Activated CD4-positive, alpha-beta T cell treated with anti-CD3 and anti-CD28 coated beads, Interleukin-2, amount 50 U/mL, for 16 hours (primary cell): ENCODE data around the gene GDPD5.

Experiments used
- DNase-seq: peaks from one replicate; pipeline ENCODE4 v3.0.0-alpha.2; 2020

GDPD5 gene

DNA sequence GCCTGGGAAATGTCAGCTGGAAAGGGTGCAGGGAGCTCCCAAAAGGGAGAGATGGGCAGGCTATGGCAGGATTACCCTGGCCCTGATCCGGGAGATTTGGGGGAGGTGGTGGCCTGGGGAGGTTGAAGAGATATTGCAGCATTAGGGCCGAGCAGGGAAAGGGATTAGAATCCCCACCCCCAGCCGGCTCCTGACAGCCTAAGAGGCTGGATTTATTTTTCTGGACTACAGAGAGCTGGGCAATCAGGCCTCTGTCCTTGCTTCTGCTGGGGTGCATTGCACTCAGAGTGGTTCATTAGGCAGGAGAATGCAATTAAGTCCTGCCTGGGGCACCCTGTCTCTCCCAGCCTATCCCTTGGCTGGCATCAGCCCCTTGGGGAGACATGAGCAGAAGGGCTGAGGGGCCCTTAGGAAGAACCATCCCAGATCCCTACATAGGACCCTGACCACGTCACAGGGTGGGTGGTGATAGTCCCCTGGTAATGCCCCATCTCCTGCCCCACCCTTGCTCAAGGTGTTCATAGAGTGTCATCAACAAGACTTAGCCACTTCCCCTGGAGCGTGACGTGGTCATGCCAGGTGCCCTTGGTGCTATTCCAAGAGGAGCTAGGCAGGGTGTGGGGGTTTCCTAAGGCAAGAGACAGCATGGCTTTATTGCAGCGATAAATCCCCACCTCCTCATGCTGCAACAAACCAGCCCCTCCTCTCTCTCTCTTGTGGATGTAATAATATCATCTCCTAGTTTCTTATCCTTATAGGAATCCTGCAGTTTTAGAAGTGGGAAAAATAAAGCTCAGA, 54.4 kb downstream of the GDPD5 start:
- DNase-seq = no peak

DNA sequence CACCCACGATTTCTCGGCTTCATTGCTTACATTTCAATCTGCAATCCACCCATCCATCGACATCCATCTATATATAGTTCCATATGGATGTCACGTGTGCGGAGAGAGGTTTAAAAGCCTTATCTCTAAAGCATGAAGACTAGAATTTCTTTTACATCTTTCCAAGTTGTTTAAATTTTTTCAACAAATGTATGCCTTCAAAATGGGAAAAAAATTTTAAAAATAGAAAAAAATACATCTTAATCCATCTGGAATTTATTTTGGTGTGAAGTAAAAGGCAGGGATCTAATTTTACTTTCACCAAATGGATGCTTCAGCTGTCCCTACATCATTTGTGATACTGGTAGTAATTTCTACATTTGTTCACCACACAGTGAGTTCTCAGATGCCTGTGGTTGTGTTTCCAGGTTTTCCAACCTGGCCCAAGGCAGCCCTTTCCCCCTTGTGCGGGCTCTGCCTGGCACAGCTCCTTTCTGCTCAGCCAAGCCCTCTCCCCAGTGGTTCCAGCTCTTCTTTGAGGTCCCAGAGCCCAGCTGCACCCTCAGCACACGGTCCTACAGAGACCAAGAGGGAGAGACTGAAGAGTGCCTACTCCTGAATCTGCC, 55.2 kb downstream of the GDPD5 start:
- DNase-seq = no peak

DNA sequence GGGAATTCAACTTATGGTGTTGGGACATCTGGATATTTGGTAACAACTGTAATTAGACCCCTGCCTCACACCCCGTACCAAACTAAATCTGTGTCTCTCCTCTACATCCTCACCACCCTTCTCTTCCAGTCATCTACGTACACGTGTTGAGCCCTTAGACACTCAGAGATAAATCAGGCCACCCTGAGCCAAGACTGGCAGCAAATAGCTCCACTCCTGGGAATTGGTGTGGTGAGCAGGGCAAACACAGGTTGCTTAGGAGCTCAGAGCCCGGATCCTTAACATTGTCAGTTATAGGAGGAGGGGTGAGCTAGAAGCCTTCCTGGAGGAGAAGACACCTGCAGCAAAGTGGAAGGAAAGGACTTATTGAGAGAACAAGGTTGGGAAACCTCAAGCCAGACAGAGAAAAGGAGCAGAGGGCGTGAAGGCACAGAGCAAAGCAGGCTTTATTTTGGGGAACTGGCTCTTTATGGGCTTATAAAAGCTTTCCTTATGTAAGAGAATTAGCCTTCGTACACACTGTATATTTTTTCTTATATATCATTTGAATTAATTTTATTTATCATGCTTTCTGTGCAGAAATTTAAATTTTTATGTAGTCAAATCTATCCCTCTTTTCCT, 55.8 kb downstream of the GDPD5 start:
- no peak for DNase-seq

DNA sequence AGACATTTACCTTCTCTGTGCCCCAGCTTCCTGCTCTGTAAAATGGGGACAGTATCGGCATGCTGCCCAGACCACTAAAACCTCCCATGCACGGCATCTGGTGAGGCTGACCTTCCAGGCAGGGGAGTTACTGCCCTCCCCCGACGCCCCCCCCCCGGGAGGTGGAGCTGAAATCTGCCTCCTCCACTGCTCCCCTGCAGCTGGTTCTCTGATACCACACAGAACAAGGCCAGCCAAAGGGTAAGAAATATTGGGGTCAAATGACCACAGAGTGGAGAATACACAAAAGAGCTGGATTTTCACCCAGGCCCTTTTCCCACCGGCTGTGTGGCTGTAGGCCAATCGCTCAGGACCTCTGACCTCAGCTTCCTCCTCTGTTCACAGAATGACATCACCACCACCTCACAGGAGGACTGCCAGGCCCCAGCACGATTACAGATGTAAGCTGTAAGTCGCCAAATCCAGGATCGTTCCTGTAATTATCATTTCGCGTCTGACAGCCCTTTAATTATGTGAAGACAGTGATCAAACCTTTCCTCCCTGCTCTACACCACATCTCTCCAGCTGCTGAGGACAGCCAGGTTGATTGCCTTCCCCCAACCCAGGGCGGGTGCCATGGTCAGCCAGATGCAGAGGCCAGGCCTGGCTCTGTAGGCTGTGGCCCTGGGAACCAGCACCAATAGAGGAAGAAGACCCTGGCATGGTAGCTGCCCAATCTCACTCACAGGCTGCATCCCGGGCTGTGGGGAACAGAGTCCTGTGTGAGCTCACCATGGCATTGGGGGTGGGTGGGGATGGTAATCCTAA, 57.0 kb downstream of the GDPD5 start:
- no peak for DNase-seq

DNA sequence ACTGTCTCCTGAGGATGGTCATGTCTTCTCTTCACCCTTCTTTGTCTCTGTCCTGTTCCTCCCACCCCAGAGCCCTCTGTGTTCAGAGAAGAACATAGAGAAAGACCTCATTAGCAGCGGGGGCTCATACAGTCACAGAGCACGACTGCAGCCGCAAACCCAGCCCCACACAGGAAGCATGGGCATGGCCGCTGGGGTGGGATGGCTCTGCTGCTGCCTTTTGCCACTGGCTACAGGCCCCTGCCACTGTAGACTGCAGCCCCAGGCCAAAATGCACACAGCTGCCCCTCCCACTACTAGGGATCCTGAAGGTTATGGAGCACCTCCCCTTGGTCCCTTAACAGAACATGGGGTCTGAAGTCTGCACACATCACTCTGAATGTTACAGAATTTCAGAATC, 57.9 kb downstream of the GDPD5 start:
- no peak for DNase-seq

DNA sequence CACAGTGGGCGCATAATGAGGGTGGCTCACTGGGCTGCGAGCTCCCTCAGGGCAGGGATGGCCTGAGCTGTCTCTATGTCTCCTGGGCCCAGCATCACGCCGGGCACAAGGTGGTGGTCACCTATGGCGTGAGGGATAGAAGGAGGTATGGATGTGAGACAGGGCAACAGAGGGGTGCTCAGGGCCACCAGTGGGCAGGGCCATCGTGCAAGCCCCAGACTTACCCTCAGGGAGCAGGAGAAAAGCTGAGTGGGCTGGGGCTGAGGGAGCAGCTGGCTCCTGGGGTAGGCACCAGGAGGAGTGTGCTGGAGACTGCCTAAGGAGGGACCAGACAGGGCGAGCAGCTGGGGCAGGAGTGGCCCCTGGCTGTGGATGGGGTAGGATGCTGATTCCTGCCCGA, 58.4 kb downstream of the GDPD5 start:
- DNase-seq = no peak

DNA sequence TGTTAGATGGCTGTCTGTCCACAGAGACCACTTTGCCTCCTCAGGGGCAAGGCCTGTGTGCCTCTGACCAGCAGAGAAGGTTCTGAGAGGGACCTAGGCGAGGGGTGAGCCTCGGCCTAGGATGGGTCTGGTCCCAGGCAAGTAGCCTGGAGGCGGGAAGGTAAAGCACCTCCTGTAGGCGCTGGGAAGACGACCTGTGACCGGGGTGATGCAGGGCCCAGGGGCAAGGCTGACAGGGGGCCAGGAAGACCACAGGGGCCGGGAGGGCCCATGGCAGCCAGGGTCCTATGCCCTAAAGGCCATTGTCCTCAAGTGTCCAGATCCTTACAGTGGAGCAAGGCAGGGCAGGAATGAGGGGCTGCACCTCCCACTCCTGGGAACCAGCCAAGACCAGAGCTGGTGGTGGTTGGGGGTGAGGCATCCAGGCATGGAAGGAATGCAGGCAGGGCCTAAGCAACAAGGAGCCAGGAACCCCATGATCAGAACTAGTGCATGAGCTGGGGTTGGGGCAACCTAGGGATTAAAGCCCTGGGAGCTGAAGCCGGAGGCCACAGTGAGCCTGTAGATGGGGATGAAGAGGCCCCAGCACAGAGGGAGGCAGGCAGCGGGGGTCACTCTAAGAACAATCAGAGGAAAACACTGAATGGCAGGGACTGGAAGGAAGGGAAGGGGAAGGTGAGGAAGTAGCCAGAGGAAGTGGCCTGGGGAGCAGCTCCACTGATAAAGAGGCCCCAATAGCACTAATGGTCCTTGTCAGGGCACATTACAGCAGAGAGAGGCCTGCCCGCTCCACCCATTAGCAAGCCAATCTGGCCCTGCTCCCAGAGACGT, 59.8 kb downstream of the GDPD5 start:
- no peak for DNase-seq

DNA sequence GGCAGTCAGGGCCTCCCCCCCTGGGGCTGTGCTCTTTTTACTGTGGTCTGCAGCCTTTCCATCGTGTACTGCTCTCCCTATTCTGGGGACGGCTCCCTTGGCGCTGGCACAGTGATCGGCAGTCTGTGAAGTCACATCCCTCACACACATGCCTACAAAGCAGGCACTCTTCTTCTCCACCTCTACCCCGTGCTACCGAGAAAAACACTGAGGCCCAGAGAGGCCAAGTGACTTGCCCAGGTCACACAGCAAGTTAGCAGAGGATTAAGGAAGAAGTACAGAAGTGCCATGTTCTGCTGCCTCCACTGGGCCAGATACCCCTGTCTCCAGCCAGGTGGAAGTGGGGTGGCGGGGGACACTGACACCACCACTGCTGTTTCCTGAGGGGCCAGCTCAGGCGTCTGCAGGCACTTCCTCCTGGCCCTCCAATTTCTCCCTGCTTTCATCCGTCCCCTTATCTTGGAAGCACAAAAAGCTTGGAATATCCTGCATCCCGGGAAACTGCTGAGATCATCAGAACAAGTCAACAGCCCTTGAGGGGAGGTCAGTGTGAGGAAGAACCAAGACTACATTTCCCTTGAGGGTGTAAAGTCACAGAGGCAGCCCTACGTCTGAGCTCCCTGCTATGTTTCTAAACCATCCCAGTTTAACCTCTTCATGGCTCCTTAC, 62.5 kb downstream of the GDPD5 start:
- DNase-seq = no peak

DNA sequence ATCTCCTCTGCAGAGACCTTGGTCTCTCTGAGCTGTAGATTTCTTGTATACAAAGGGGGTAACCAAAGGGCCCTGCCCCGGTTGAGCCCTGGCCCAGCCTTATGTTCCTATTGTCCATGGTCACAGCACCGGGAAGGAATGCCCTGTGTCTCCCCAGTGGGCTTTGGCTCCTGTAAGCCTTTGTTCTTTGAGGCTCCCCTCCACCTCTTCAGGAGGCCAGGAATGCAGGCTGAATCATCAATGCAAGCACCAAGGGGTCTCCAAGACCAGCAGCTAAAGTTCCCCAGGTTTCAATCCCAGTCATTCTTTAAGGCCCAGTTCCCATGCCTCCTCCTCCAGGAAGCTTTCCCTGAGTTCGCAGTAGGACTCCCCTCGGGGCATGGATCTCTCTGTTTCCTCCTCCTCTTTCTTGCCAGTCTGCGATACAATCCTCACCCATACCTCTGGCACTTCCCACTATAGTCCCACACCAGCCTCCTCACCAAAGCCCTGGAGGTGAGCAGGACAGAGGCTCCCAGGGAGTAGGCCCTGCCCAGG, 63.6 kb downstream of the GDPD5 start:
- DNase-seq = no peak

DNA sequence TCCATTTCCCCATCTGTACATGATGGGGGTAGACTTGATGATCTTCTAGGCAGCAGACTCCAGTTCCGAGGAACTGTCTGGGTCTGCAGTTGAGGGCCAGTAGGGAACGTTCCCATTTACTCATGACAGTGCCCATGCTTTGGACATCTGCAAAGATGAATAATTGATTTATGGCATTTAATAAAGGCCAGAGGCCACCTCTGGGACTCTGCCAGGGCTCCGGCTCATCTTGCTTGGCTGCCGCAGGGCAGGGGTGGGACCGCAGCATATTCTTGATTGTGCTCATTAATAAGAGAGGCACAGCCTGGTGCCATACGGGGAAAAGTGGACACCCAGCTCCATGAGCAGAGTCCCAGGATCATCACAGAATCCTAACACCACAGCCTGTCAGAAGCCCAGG, 64.6 kb downstream of the GDPD5 start:
- DNase-seq = no peak

DNA sequence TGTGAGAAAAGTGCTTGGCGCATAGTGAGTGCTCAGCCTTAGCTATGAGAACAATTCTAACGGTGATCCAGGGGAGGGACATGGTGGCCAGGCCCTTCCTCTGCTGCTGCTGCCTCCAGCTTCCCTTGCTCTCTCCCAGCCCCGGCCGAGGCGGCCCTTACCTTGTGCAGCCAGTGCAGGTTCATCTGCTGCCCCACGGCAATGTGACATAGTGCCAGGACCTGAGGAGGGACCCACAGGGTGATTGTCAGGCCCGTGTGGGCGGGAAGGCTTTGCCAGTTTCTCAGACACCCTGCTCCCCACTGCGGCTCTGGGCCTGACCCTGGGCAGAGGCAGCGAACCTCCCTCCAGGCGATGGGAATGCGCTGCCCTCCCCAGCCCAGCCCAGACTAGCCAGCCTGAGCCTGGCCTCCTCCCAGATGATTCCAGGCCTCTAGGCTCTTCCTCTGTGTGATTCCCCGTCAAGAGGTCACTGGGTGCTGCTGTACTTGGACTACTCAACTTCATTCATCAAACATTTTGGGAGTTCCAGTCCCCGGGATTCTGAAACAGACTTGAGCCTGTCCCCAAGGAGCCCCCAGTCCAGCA, 69.1 kb downstream of the GDPD5 start:
- DNase-seq = no peak

DNA sequence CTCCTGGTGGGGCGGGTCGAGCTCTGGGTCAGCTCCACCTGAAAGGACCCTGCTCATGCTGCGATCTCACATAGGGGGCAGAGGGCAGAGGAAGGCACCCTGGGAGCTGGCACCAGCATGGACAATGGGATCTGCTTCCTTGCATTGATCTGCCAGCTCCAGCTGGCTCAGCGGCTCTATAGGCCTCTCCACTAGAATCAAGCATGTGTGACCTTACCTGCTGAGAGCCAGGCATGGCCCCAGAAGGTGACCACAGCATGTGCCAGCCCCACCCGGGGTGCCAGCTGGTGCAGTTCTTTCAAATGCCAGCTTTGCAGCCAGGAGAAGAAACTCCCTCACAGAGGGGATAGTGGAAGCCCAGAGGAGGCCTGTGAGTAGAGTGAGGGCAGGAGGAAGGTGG, 70.8 kb downstream of the GDPD5 start:
- no peak for DNase-seq

DNA sequence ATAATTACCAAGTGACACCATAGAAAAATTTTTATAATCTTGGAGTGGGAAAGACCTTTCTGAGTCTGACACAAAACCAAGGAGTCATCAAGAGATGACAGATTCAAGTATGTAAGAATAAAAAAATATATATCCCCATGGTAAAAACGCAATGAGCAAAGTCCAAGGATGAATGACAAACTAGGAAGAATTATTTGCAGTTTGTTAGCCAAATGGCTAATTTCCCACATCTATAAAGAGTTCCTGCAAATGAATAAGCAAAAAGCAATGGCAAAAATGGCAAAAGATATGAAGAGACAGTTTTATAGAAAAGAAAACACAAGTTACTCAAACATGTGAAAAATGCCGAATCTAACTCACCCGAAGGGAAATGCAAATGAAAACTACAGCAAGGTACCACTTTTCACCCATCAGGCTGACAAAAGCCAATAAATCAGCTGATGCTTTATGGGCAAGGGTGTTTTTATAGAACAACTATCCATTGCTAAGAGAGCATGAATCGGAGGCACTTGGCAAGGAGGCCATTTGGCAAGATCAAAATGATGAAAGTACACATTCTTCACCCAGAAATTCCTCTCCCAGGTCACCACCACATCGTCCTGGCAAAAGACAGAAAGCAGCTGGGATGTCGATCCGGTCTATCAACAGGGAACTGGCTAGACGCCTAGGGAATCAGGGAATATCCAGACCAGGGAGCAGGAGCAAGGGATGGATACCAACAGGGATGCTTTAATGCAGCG, 71.7 kb downstream of the GDPD5 start:
- DNase-seq = no peak

DNA sequence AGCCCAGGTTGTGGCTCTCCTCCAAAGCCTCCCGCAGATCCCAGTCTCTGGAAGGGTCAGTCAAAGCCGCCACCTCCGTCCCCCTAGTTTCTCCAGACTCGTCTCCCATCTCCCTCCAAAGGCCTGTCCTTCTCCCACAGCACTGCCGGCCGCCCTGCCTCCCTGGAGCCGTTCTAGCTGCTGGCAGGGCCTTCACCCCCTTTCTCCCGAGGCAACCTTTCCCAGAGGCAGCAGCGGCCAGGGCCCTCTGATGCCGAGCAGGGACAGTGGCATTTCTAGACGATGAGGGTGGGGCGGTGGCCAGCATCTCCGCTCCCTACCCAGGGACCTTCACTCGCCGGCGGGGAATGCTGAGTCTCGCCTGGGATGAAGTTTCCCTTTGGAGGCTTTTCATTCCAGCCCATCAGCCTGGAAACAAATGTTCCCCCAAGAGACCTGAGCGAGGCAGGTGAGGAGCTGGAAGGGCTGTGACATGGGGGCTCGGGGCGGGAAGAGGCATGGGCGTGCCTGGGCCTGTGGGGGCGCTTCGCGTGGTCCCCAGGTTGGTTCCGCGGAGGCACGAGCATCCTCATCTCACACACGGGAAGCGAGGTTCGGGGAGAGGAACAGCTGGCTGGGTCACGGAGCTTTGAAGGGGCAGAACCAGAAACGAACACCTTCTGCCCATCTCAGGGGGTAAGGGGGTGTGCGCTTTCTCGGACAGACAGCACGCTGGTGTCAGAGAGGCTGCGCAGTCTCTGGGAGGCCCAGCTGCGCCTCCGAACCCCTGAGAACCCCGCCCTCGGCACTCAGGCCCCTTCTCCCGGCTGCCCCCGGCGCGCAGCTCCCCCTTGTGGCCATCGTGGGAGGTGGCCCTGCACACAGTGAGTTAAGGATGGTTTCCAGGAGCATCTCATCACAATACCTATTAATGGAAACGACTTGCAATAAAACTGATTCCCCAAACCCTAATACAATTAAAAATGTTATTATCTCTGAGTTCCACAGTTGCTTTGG, 74.6 kb downstream of the GDPD5 start:
- DNase-seq = peak; percentile 40

DNA sequence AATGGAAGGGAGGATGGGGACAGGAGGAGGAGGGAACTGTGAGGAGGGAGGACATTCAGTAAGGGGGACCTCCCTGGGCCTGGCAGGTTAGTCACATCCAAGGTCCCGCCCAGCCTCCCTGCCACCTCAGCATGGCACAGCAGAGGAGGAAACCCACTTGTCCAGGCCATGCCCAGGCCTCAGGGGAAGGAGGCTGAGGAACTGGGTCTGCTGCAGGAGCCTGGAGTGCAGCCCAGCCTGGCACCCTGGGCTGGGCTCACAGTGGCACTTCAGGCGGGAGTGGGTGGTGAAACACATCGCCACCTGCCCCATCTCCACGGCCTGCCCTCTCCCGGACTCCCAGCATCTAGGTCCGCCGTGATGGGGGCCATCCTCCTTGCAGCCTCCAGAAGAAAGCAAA, 75.5 kb downstream of the GDPD5 start:
- no peak for DNase-seq

DNA sequence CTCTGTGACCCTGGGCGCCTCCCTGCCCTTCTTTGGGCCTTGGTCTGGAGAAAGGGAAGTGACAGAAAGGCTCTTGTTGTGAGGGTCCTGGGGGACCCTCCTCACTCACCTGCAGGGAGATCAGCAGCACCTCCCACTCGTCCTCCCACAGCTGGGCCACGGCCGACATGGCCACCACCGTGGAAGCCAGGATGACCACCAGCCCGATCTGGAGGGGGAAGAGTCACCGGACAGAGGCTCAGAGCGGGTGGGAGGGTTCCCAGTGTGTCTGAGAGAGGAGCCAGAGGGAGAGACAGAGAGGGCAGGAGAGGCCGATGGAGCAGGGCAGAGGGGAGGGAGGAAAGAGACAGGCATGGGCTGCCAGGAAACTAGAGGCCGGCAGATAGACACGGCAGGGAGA, 76.0 kb downstream of the GDPD5 start:
- no peak for DNase-seq

DNA sequence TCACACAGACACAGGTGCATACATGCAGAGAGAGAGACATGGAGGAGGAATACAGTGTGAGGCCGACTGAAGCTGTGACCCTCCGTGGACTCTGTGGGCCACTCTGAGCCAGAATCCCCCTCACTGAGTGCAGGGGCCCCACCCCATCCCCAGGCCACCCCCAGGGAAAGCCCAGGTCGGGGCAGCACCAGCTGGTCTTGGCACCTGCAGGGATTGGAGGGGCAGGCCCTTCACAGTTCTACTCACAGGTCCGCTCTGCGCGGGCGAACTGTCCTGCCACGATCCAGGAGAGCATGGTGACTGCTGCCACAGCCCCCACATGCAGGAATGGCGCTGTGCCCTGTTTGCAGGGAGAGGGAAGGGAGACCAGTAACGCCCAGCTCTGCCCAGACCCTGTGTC, 76.5 kb downstream of the GDPD5 start:
- DNase-seq = no peak

DNA sequence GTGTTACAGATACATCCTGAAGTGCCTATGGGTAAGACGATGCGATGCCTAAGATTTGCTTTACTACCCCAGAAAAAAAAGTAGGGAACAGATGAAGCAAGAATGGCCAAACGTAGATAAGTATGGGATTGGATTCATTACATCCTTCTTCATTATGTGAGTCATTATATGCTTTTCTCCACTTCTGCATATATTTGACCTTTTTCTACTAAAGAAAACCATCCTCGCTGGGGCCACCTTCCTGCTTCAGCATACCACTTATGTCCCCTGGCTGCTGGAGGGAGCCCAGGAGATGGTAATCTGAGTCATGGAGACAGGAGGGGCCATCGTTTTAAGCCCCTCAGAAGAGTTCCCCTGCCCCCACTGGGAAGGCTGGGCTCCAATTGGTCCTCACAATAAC, 78.3 kb downstream of the GDPD5 start:
- no peak for DNase-seq

DNA sequence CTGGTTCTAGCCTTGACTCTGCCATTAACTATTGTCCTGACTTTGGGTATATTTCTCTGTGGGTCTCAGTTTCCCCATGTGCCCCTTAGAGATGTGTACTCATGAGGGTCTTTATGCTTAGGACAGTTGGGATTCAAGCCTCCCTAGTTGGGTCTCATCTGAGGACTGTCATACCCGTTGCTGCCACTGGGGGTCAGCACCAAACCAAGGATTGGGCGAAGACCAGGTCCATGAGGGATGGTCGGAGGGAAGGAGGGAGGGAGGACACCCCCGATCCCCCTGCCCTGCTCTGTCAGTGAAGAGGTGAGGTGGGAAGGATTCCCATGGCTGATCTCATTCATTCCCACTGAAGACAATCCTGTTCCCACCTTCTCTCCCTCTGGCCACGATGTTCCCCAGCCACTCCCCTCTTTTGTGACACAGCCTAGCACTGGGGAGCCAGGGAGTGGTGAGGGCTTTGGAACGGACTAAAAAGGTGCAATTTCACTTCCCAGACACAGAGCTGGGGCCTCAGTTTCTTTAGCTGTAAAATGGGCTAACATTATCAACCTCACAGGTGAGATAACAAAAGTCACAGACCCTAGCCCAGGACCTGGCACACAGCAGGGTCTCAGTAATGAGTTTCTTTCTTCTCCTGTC, 80.3 kb downstream of the GDPD5 start:
- peak; percentile 68 for DNase-seq
